ENCODE measurements around the gene VAMP4.

The VAMP4 gene

DNA sequence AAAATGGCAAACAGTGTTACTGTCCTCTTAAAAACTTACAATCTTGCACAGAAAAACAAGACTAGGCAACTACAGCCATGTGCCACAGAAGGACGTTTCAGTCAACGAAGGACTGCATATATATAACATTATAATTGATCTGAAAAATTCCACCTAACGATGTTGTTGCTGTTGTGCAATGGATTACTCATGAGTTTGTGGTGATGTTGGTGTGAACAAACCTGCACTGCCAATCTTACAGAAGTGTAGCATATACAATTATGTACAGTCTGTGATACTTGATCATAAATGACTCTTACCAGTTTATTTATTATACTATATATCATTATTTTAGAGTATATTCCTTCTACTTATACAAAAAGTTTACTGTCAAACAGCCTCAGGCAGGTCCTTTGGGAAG lies 6.8 kb upstream of the VAMP4 start:
- Histone ChIP-seq H3K9ac (ENCODE audit: low read length) (no peak overlapping the region), H3K4ac (ENCODE audit: low read depth, low read length) (no peak overlapping the region), H2BK15ac (replicated peaks; ENCODE audit: low read depth) (no peak overlapping the region), H3K79me2 (ENCODE audit: control insufficient read depth, insufficient read depth, low read length) (no peaks in the 10 kb centered on the region), H3K56ac (ENCODE audit: low read length) (no peak overlapping the region), H3K4me2 (ENCODE audit: low read length) (no peak overlapping the region), H3K4me3 (ENCODE audit: low read length) (no peak overlapping the region), H3K27ac (ENCODE audit: low read depth, low read length) (no peak overlapping the region), H3K23ac (ENCODE audit: low read length) (no peak overlapping the region), H4K8ac (ENCODE audit: low read depth, low read length) (no peak overlapping the region), H3K79me1 (ENCODE audit: low read length) (no peaks in the 10 kb centered on the region), H2BK5ac (ENCODE audit: low read length) (no peak overlapping the region), H3K18ac (ENCODE audit: low read length) (no peak overlapping the region), H3K27me3 (ENCODE audit: insufficient read depth, low read length, poor library complexity) (no peaks in the 10 kb centered on the region), H2BK120ac (ENCODE audit: low read depth, low read length) (no peak overlapping the region), H2AK5ac (ENCODE audit: low read length) (no peak overlapping the region), H3K36me3 (ENCODE audit: control insufficient read depth, insufficient read depth, low read length) (no peaks in the 10 kb centered on the region), H3K4me1 (ENCODE audit: control insufficient read depth, low read depth, low read length) (no peaks in the 10 kb centered on the region), H4K5ac (ENCODE audit: low read length) (no peak overlapping the region)
- WGBS (ENCODE audit: extremely low coverage, insufficient coverage, low lambda C conversion rate): no CpG with 5 or more reads among the region's 3 CpGs
- no peak for DNase-seq

- no peaks in the 10 kb centered on the region for H3K27me3 ChIP-seq (ENCODE audit: insufficient read depth, low read length, poor library complexity)
- H3K4me3 ChIP-seq (ENCODE audit: low read length): no peak overlapping the region
- no peak overlapping the region for H3K4ac ChIP-seq (ENCODE audit: low read depth, low read length)
- no peak for DNase-seq
- no peak overlapping the region for H4K8ac ChIP-seq (ENCODE audit: low read depth, low read length)
- H2BK15ac ChIP-seq (replicated peaks; ENCODE audit: low read depth): no peak overlapping the region
- no peaks in the 10 kb centered on the region for H3K36me3 ChIP-seq (ENCODE audit: control insufficient read depth, insufficient read depth, low read length)
- peaks cover 2% of the 10 kb centered on the region for H3K79me1 ChIP-seq (ENCODE audit: low read length)
- H3K9ac ChIP-seq (ENCODE audit: low read length): no peak overlapping the region
- H3K27ac ChIP-seq (ENCODE audit: low read depth, low read length): no peak overlapping the region
- no CpG with 5 or more reads among the region's 8 CpGs for WGBS (ENCODE audit: extremely low coverage, insufficient coverage, low lambda C conversion rate)
- H3K23ac ChIP-seq (ENCODE audit: low read length): no peak overlapping the region
- H3K4me2 ChIP-seq (ENCODE audit: low read length): no peak overlapping the region
- peaks cover 7% of the 10 kb centered on the region for H3K4me1 ChIP-seq (ENCODE audit: control insufficient read depth, low read depth, low read length)
- H3K18ac ChIP-seq (ENCODE audit: low read length): no peak overlapping the region
- no peak overlapping the region for H2BK5ac ChIP-seq (ENCODE audit: low read length)
- no peaks in the 10 kb centered on the region for H3K79me2 ChIP-seq (ENCODE audit: control insufficient read depth, insufficient read depth, low read length)
- no peak overlapping the region for H2AK5ac ChIP-seq (ENCODE audit: low read length)
- H2BK120ac ChIP-seq (ENCODE audit: low read depth, low read length): no peak overlapping the region
- no peak overlapping the region for H3K56ac ChIP-seq (ENCODE audit: low read length)
- no peak overlapping the region for H4K5ac ChIP-seq (ENCODE audit: low read length)
These were observed 3.1 kb upstream of the VAMP4 start for GRCh38 chr1:171744986-171745385.

DNA sequence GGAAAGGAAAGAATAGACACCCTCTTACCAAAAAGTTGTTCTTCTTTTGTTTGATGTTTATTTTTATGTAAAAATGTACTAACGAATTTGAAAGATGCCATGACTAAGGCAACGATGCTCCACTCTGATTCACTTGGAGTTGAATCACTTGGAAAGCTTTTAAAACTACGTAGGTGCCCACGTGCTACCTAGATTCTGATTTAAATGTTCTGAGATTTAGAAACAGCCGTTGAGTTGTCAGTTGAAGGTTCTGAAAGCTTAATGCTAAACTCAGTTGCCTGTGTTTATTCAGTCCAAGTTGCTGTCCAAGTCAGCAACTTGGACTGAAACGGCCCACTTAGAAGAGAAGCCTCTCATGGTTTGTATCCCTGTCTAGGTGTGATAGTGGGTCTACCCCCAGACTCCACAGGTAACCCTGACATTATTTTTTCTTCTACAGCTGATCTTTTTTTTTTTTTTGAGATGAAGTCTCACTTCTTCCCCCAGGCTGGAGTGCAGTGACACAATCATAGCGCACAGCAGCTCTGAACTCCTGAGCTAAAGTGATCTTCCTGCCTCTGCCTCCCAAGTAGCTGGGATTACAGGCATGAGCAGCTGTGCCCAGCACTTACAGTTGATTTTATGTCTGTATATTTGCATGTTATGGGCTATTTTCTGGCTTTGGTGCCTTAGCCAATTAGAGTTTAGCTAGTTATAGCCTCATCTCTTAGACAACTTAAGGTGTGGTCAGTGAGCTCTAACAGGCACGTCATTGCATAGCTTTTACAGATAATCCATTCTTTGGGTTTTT lies 1.4 kb upstream of the VAMP4 start:
- peaks cover 2% of the 10 kb centered on the region for H3K79me1 ChIP-seq (ENCODE audit: low read length)
- peak overlapping the region; percentile 39 for H4K8ac ChIP-seq (ENCODE audit: low read depth, low read length)
- no peaks in the 10 kb centered on the region for H3K36me3 ChIP-seq (ENCODE audit: control insufficient read depth, insufficient read depth, low read length)
- peak overlapping the region; percentile 14 for H3K4me2 ChIP-seq (ENCODE audit: low read length)
- no peak overlapping the region for H3K4ac ChIP-seq (ENCODE audit: low read depth, low read length)
- WGBS (ENCODE audit: extremely low coverage, insufficient coverage, low lambda C conversion rate): no CpG with 5 or more reads among the region's 8 CpGs
- H3K4me1 ChIP-seq (ENCODE audit: control insufficient read depth, low read depth, low read length): peaks cover 7% of the 10 kb centered on the region
- no peak overlapping the region for H3K18ac ChIP-seq (ENCODE audit: low read length)
- no peak overlapping the region for H3K27ac ChIP-seq (ENCODE audit: low read depth, low read length)
- peak overlapping the region; percentile 31 for H3K56ac ChIP-seq (ENCODE audit: low read length)
- H4K5ac ChIP-seq (ENCODE audit: low read length): no peak overlapping the region
- no peak overlapping the region for H3K4me3 ChIP-seq (ENCODE audit: low read length)
- DNase-seq: no peak
- H2BK120ac ChIP-seq (ENCODE audit: low read depth, low read length): no peak overlapping the region
- no peaks in the 10 kb centered on the region for H3K79me2 ChIP-seq (ENCODE audit: control insufficient read depth, insufficient read depth, low read length)
- no peak overlapping the region for H2BK15ac ChIP-seq (replicated peaks; ENCODE audit: low read depth)
- H2AK5ac ChIP-seq (ENCODE audit: low read length): no peak overlapping the region
- peak overlapping the region; percentile 95 for H3K9ac ChIP-seq (ENCODE audit: low read length)
- no peak overlapping the region for H3K23ac ChIP-seq (ENCODE audit: low read length)
- no peaks in the 10 kb centered on the region for H3K27me3 ChIP-seq (ENCODE audit: insufficient read depth, low read length, poor library complexity)
- no peak overlapping the region for H2BK5ac ChIP-seq (ENCODE audit: low read length)

DNA sequence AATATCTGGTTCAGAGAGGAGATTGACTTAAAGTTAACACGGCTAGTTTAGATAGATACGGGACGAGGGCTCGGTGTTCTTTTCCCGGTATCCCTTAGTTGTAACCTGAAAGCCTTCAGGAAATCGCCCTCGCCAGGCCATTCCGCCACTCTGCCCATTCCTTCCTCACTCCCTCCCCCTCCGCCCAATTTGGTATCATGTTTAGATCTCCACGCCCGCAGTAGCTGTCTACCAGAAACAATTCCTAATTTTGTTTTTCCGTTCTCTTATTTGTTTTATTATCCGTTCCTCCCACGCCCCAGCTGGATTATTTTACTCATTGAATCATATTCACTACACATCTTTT lies 685 bp upstream of the VAMP4 start:
- DNase-seq: no peak
- no peak overlapping the region for H2BK15ac ChIP-seq (replicated peaks; ENCODE audit: low read depth)
- peak overlapping the region; percentile 95 for H3K9ac ChIP-seq (ENCODE audit: low read length)
- no peak overlapping the region for H3K23ac ChIP-seq (ENCODE audit: low read length)
- H3K18ac ChIP-seq (ENCODE audit: low read length): no peak overlapping the region
- no peak overlapping the region for H2BK5ac ChIP-seq (ENCODE audit: low read length)
- peaks cover 7% of the 10 kb centered on the region for H3K4me1 ChIP-seq (ENCODE audit: control insufficient read depth, low read depth, low read length)
- H2BK120ac ChIP-seq (ENCODE audit: low read depth, low read length): no peak overlapping the region
- H3K79me1 ChIP-seq (ENCODE audit: low read length): peaks cover 2% of the 10 kb centered on the region
- no peak overlapping the region for H4K8ac ChIP-seq (ENCODE audit: low read depth, low read length)
- H3K36me3 ChIP-seq (ENCODE audit: control insufficient read depth, insufficient read depth, low read length): no peaks in the 10 kb centered on the region
- no peak overlapping the region for H4K5ac ChIP-seq (ENCODE audit: low read length)
- no peaks in the 10 kb centered on the region for H3K27me3 ChIP-seq (ENCODE audit: insufficient read depth, low read length, poor library complexity)
- peak overlapping the region; percentile 59 for H3K4me2 ChIP-seq (ENCODE audit: low read length)
- H3K4ac ChIP-seq (ENCODE audit: low read depth, low read length): no peak overlapping the region
- H3K4me3 ChIP-seq (ENCODE audit: low read length): peak overlapping the region; percentile 78
- no peak overlapping the region for H2AK5ac ChIP-seq (ENCODE audit: low read length)
- no peaks in the 10 kb centered on the region for H3K79me2 ChIP-seq (ENCODE audit: control insufficient read depth, insufficient read depth, low read length)
- WGBS (ENCODE audit: extremely low coverage, insufficient coverage, low lambda C conversion rate): no CpG with 5 or more reads among the region's 14 CpGs
- peak overlapping the region; percentile 98 for H3K56ac ChIP-seq (ENCODE audit: low read length)
- peak overlapping the region; percentile 87 for H3K27ac ChIP-seq (ENCODE audit: low read depth, low read length)

DNA sequence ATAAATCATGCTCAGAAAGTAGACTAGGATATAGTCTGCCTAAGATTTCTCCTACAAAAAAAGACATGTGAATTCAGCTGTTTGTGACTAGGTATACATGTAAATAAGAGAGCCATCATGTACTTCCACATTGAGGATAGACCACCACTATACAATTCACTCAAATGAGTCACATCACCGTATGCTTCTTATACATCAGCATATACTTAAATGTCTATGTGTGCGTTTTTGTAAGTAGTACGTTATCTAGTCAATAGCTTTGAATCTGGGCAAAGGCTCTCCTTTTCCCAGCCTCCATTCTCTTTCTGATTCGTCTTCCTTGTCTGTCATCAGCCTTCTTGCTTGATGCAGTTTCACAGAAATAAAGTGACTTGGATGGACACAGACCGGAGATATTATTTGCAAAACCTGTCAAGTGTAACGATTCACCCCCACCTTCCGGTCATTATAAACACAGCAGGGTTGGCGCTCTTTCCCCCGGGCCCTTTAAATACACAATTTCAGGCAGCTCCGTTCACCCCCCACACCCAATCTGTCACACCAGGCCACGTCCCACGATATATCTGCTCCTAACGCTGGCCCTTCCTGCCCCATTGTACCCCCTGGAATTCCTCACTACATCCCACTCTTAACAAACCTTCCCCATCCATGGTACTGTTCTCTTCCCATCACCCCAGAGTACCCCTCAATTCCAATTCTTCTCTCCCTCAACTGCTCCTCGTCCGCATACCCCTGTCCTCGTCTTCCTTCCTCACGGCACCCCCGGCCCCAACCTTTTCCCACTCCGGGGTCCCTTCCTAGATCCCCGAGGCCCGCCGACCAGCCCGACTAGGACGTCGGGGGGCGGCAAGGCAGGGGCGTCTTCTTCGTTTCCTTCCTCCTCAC lies 636 bp downstream of the VAMP4 start:
- Histone ChIP-seq H3K18ac (ENCODE audit: low read length) (peak overlapping the region; percentile 35), H2BK120ac (ENCODE audit: low read depth, low read length) (no peak overlapping the region), H3K27ac (ENCODE audit: low read depth, low read length) (peak overlapping the region; percentile 85), H3K79me1 (ENCODE audit: low read length) (peaks cover 2% of the 10 kb centered on the region), H2BK5ac (ENCODE audit: low read length) (no peak overlapping the region), H3K23ac (ENCODE audit: low read length) (peak overlapping the region; percentile 56), H3K27me3 (ENCODE audit: insufficient read depth, low read length, poor library complexity) (no peaks in the 10 kb centered on the region), H4K8ac (ENCODE audit: low read depth, low read length) (no peak overlapping the region), H3K4me2 (ENCODE audit: low read length) (peak overlapping the region; percentile 98), H2BK15ac (replicated peaks; ENCODE audit: low read depth) (no peak overlapping the region), H3K56ac (ENCODE audit: low read length) (peak overlapping the region; percentile 82), H4K5ac (ENCODE audit: low read length) (no peak overlapping the region), H3K9ac (ENCODE audit: low read length) (peak overlapping the region; percentile 67), H3K4me3 (ENCODE audit: low read length) (peak overlapping the region; percentile 44), H3K79me2 (ENCODE audit: control insufficient read depth, insufficient read depth, low read length) (no peaks in the 10 kb centered on the region), H3K4me1 (ENCODE audit: control insufficient read depth, low read depth, low read length) (peaks cover 7% of the 10 kb centered on the region), H3K4ac (ENCODE audit: low read depth, low read length) (peak overlapping the region; percentile 5), H3K36me3 (ENCODE audit: control insufficient read depth, insufficient read depth, low read length) (no peaks in the 10 kb centered on the region), H2AK5ac (ENCODE audit: low read length) (no peak overlapping the region)
- DNase-seq: peak; percentile 47
- WGBS (ENCODE audit: extremely low coverage, insufficient coverage, low lambda C conversion rate): no CpG with 5 or more reads among the region's 28 CpGs

All from mesendoderm (in vitro differentiated cells).